Breast epithelium (tissue), 3 donors: ENCODE measurements around the gene ATP1B2.

Source experiments
- POLR2A ChIP-seq: fragments of 450-650 bp; IDR thresholded peaks from one replicate; pipeline ENCODE4 v1.6.1; 2016; ENCODE audit warnings: antibody characterized with exemption, mild to moderate bottlenecking, moderate library complexity
- TF ChIP-seq, protein P1 (sequence below), 3 donors: fragments of 450-650 bp; IDR thresholded peaks; one replicate each; pipeline ENCODE4 v1.5.1; 2016 to 2017; ENCODE audit warnings: antibody characterized with exemption in 3 of 3, mild to moderate bottlenecking in 3 of 3, moderate library complexity in 3 of 3

DNA sequence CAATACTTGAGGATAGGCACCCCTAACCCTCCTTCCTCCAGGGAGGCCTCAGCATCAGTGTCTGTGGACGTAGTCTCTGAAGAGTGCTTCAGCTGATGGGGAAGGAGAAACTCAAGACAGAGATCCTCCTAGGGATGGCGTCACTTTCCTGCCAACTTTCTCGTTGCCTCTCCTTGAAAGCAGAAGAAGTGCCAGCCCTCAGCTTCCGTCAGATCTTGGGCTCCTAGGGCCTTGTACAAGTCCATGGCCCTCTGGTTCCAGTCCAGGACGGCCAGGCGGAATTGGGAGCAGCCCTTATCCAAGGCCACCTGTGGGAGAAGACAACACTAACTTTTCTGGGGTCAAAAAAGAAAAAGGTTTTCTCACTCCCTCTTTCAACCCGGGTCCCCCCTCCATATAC lies 24.4 kb upstream of the ATP1B2 start:
- no peak for TF ChIP-seq POLR2A
- TF ChIP-seq, protein P1, sequence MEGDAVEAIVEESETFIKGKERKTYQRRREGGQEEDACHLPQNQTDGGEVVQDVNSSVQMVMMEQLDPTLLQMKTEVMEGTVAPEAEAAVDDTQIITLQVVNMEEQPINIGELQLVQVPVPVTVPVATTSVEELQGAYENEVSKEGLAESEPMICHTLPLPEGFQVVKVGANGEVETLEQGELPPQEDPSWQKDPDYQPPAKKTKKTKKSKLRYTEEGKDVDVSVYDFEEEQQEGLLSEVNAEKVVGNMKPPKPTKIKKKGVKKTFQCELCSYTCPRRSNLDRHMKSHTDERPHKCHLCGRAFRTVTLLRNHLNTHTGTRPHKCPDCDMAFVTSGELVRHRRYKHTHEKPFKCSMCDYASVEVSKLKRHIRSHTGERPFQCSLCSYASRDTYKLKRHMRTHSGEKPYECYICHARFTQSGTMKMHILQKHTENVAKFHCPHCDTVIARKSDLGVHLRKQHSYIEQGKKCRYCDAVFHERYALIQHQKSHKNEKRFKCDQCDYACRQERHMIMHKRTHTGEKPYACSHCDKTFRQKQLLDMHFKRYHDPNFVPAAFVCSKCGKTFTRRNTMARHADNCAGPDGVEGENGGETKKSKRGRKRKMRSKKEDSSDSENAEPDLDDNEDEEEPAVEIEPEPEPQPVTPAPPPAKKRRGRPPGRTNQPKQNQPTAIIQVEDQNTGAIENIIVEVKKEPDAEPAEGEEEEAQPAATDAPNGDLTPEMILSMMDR (IDR thresholded peaks at IDR 0.05), result no peak
